OCI-LY1 (cell line): ENCODE data around the gene AKAP8.
A peak's percentile ranks its signal among the peaks of the same experiment; 100 is the strongest.

Experiments used
- H2AFZ ChIP-seq: fragments of 200-600 bp; sonication (generic), shearing (Covaris generic); 2 replicates; pipeline ENCODE4 v1.6.0; 2014; ENCODE audit warnings: antibody characterized with exemption, mild to moderate bottlenecking, low read length
- H3F3A ChIP-seq: fragments of 200-600 bp; sonication (generic), shearing (Covaris generic); 2 replicates; pipeline ENCODE4 v1.6.0; 2014; ENCODE audit warnings: mild to moderate bottlenecking, antibody characterized with exemption, low read length, moderate library complexity; ENCODE audit not compliant: insufficient read depth
- H3K27ac ChIP-seq: fragments of 200-600 bp; sonication (generic); 2 replicates; pipeline ENCODE4 v1.5.1; 2014; ENCODE audit warnings: low read length, mixed run types, mild to moderate bottlenecking, low read depth; ENCODE audit not compliant: poor library complexity, severe bottlenecking
- H3K27me3 ChIP-seq: fragments of 200-600 bp; sonication (generic); 2 replicates; pipeline ENCODE4 v1.6.0; 2014; ENCODE audit warnings: antibody characterized with exemption, mild to moderate bottlenecking, low read length, moderate library complexity; ENCODE audit not compliant: insufficient read depth
- H3K36me3 ChIP-seq: fragments of 200-600 bp; sonication (generic); 2 replicates; pipeline ENCODE4 v1.6.1; 2014; ENCODE audit warnings: mild to moderate bottlenecking, antibody characterized with exemption, low read length, moderate library complexity, mixed read lengths; ENCODE audit not compliant: insufficient read depth
- H3K4me1 ChIP-seq: fragments of 200-600 bp; sonication (generic); 2 replicates; pipeline ENCODE4 v1.5.1; 2014; ENCODE audit warnings: mild to moderate bottlenecking, low read length, moderate library complexity; ENCODE audit not compliant: insufficient read depth, severe bottlenecking
- H3K4me2 ChIP-seq: fragments of 200-600 bp; sonication (generic), shearing (Covaris generic); 2 replicates; pipeline ENCODE4 v1.6.1; 2014; ENCODE audit warnings: low read length
- H3K4me3 ChIP-seq: fragments of 200-600 bp; sonication (generic); 2 replicates; pipeline ENCODE4 v1.5.1; 2014; ENCODE audit warnings: low read length, low read depth, mild to moderate bottlenecking, mixed read lengths; ENCODE audit not compliant: poor library complexity, severe bottlenecking
- H3K79me2 ChIP-seq: fragments of 200-600 bp; shearing (Covaris generic); 2 replicates; pipeline ENCODE4 v1.6.1; 2016; ENCODE audit warnings: mixed run types, low read length, mixed read lengths; ENCODE audit not compliant: insufficient read depth
- H3K9ac ChIP-seq: fragments of 200-600 bp; sonication (generic), shearing (Covaris generic); 2 replicates; pipeline ENCODE4 v1.6.1; 2014; ENCODE audit warnings: mild to moderate bottlenecking, low read length, mixed read lengths
- H3K9me2 ChIP-seq: fragments of 200-600 bp; sonication (generic), shearing (Covaris generic); 2 replicates; pipeline ENCODE4 v1.6.1; 2014; ENCODE audit warnings: low read depth, mild to moderate bottlenecking, low read length, mixed read lengths
- H3K9me3 ChIP-seq: fragments of 200-600 bp; shearing (Covaris generic); 2 replicates; pipeline ENCODE4 v1.6.1; 2014; ENCODE audit warnings: low read length, mixed read lengths
- H4K20me1 ChIP-seq: fragments of 200-600 bp; sonication (generic), shearing (Covaris generic); 2 replicates; pipeline ENCODE4 v1.6.0; 2016; ENCODE audit warnings: mild to moderate bottlenecking, low read length; ENCODE audit not compliant: insufficient read depth
- CTCF ChIP-seq: fragments of 200-600 bp; sonication (generic), shearing (Covaris generic); IDR thresholded peaks from 2 replicates; pipeline ENCODE4 v1.5.1; 2017; ENCODE audit warnings: mild to moderate bottlenecking, antibody characterized with exemption, low read length, moderate library complexity, mixed read lengths
- EZH2 ChIP-seq: fragments of 200-600 bp; sonication (generic), shearing (Covaris generic); IDR thresholded peaks from 2 replicates; pipeline ENCODE4 v1.8.0; 2017; ENCODE audit warnings: borderline replicate concordance, mixed run types, mild to moderate bottlenecking, antibody characterized with exemption, low read length, moderate library complexity, mixed read lengths

Gene AKAP8

GRCh38 chr19:15421721-15422260, 42.2 kb upstream of the AKAP8 start:
- H3K9me3 ChIP-seq, result no peaks in the 10 kb centered on the region
- H3K27ac ChIP-seq, result no peak overlapping the region
- H3K9me2 ChIP-seq, result no peaks in the 10 kb centered on the region
- H2AFZ ChIP-seq, result no peak overlapping the region
- peaks cover 18% of the 10 kb centered on the region for H3K79me2 ChIP-seq
- TF ChIP-seq EZH2 (no peak), CTCF (no peak)
- no peak overlapping the region for H3K4me3 ChIP-seq
- peaks cover 23% of the 10 kb centered on the region for H3K4me1 ChIP-seq
- peaks cover 58% of the 10 kb centered on the region for H3K36me3 ChIP-seq
- no peaks in the 10 kb centered on the region for H4K20me1 ChIP-seq
- no peaks in the 10 kb centered on the region for H3F3A ChIP-seq
- H3K27me3 ChIP-seq, result no peaks in the 10 kb centered on the region
- H3K4me2 ChIP-seq, result no peak overlapping the region
- no peak overlapping the region for H3K9ac ChIP-seq

DNA sequence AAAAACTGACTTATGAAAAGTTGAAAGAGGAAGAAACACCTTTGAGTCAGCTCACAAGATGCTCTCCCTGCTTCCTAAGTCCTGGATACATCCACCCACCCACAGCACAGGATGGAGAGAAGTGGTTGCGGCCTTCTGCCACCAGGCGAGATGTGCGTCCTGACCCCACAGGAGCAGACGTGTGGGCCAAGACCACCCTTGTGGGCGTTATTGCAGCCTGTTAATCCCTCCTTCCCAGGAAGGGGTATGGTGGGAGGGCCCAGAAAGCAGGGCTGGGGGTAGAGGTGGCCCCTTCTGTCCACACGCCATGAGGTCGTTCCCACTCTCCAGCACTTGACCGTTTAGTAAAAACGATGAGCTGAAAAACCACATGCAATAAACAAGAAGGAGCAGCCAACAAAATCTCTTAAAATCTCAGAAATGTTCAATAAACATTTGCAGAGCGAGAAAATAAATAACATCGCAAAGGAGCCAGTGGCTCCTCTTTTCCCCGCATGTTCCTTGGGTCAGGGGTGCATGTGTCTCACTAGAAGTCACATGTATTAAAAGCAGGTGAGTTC, 41.6 kb upstream of the AKAP8 start:
- no peak overlapping the region for H3K9ac ChIP-seq
- no peaks in the 10 kb centered on the region for H3K9me3 ChIP-seq
- H4K20me1 ChIP-seq, result no peaks in the 10 kb centered on the region
- peaks cover 24% of the 10 kb centered on the region for H3K79me2 ChIP-seq
- no peaks in the 10 kb centered on the region for H3K9me2 ChIP-seq
- no peaks in the 10 kb centered on the region for H3F3A ChIP-seq
- H2AFZ ChIP-seq, result no peak overlapping the region
- peaks cover 28% of the 10 kb centered on the region for H3K4me1 ChIP-seq
- TF ChIP-seq EZH2, result no peak
- TF ChIP-seq CTCF, result no peak
- H3K27ac ChIP-seq, result no peak overlapping the region
- H3K36me3 ChIP-seq, result peaks cover 58% of the 10 kb centered on the region
- H3K27me3 ChIP-seq, result no peaks in the 10 kb centered on the region
- H3K4me2 ChIP-seq, result no peak overlapping the region
- no peak overlapping the region for H3K4me3 ChIP-seq

DNA sequence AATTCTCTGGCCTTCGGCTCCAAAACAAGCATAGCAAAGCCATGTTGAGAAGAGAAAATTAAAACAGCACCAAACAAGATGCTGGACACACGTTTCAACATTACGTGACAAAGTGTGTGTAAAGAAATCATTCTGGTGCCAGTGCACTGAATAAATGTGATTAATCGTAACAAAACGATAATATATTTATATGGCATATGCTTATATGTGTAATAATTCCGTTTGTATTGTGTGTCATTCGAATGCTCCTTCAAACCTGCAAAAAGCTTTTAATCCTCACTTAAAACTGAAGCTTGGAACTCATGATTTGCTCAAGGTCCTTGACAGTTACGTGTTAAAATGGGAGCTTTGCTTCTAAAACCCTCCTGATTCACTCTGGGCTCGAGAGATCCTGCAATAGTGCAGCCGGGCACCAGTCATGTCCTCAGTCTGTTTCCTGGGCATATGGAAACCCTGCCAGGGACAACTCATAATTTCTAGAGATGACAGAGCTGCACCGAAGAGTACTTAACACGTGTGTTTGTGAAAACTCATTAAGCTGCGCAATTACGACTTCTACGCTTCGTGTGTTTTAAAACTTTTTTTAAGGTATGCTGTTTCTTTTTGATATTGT, 39.9 kb upstream of the AKAP8 start:
- Histone ChIP-seq H3K9me3 (no peaks in the 10 kb centered on the region), H3K9me2 (no peaks in the 10 kb centered on the region), H3K27me3 (no peaks in the 10 kb centered on the region), H3K9ac (peak overlapping the region; percentile 54), H3K27ac (peak overlapping the region; percentile 30), H3K4me1 (peaks cover 36% of the 10 kb centered on the region), H4K20me1 (no peaks in the 10 kb centered on the region), H3F3A (no peaks in the 10 kb centered on the region), H3K36me3 (peaks cover 57% of the 10 kb centered on the region), H3K4me2 (peak overlapping the region; percentile 63), H3K79me2 (peaks cover 38% of the 10 kb centered on the region), H2AFZ (no peak overlapping the region), H3K4me3 (peak overlapping the region; percentile 45)
- no peak for TF ChIP-seq CTCF
- no peak for TF ChIP-seq EZH2
